OCI-LY1 (cell line): ENCODE data around the gene GRK5.

Experiments
- CTCF ChIP-seq: fragments of 200-600 bp; sonication (generic), shearing (Covaris generic); IDR thresholded peaks from 2 replicates; pipeline ENCODE4 v1.5.1; 2017; ENCODE audit warnings: mild to moderate bottlenecking, antibody characterized with exemption, low read length, moderate library complexity, mixed read lengths
- EZH2 ChIP-seq: fragments of 200-600 bp; sonication (generic), shearing (Covaris generic); IDR thresholded peaks from 2 replicates; pipeline ENCODE4 v1.8.0; 2017; ENCODE audit warnings: borderline replicate concordance, mixed run types, mild to moderate bottlenecking, antibody characterized with exemption, low read length, moderate library complexity, mixed read lengths

DNA sequence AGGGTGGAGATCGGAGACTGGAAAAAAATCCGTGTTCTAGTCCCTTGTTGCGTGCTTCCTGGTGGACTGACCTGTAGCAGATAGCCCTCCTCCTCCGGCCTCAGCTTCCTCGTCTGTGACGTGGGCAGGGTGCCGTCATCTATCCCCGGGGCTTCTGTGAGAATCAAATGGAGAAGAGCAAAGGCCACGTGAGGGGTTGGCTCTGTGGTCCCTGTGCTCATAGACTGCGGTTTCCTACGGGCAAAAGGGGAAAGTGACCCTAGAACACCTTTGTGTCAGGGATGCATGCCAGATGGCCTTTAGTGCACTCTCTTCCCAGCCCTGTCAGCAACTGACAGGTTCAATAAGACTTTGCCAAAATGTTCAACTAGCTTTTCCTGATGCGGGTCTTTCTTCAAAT is 33.7 kb downstream of the GRK5 start:
- TF ChIP-seq CTCF, result no peak
- no peak for TF ChIP-seq EZH2
